WTC11 (cell line): ENCODE results near the gene ALOX12B. TPM values are rescaled to one million over a fixed set of nuclear protein-coding genes. Genes with fewer than 3 reads are reported as not detected.

Experiments used
- ATAC-seq: fragments of 200-7000 bp; cut with Tn5 transposase; 2 replicates; pipeline ENCODE4 v1.10.0; 2021; ENCODE audit warnings: mild to moderate bottlenecking, moderate library complexity
- CTCF ChIA-PET: fragments of 300-600 bp; sonication (Branson Sonifier 250); formaldehyde crosslinking; loops from one replicate; lab custom pipeline; 2021; ENCODE audit warnings: antibody characterized with exemption; lab: Charles Lee
- POLR2A ChIA-PET: fragments of 350-600 bp; sonication (Branson Sonifier 250); formaldehyde crosslinking; loops from one replicate; lab custom pipeline; 2021; ENCODE audit warnings: antibody characterized with exemption; lab: Charles Lee
- DNase-seq: peaks from one replicate; pipeline ENCODE4 v3.0.0; 2021; ENCODE audit warnings: low spot score
- H3K27ac Mint-ChIP-seq: 2 replicates; pipeline ENCODE4 v1.8.0; 2021; ENCODE audit warnings: mixed read lengths
- H3K27me3 Mint-ChIP-seq: 2 replicates; pipeline ENCODE4 v1.8.0; 2021; ENCODE audit warnings: low read depth, mild to moderate bottlenecking, moderate library complexity, mixed read lengths
- H3K36me3 Mint-ChIP-seq: 2 replicates; pipeline ENCODE4 v1.8.0; 2021; ENCODE audit warnings: mixed read lengths
- H3K4me1 Mint-ChIP-seq: 2 replicates; pipeline ENCODE4 v1.8.0; 2022; ENCODE audit warnings: mixed read lengths
- H3K4me3 Mint-ChIP-seq: 2 replicates; pipeline ENCODE4 v1.8.0; 2021; ENCODE audit warnings: mild to moderate bottlenecking, moderate library complexity, mixed read lengths
- H3K9me3 Mint-ChIP-seq: 2 replicates; pipeline ENCODE4 v1.8.0; 2021; ENCODE audit warnings: mixed read lengths
- ATF1 ChIP-seq: sonication (generic); formaldehyde crosslinking; IDR thresholded peaks from 2 replicates; pipeline ENCODE4 v1.8.1; 2023; ENCODE audit warnings: mild to moderate bottlenecking, moderate library complexity, missing genetic modification reagents
- FOXK1 ChIP-seq: sonication (generic); formaldehyde crosslinking; IDR thresholded peaks from 2 replicates; pipeline ENCODE4 v1.8.0; 2022; ENCODE audit warnings: mild to moderate bottlenecking, moderate library complexity, missing genetic modification reagents
- GRHL2 ChIP-seq: fragments of 250-450 bp; sonication (Bioruptor Pico); IDR thresholded peaks from 2 replicates; pipeline ENCODE4 v1.8.0; 2022; ENCODE audit warnings: mild to moderate bottlenecking, moderate library complexity; ENCODE audit not compliant: insufficient replicate concordance, severe bottlenecking
- NFE2L1 ChIP-seq: sonication (generic); formaldehyde crosslinking; IDR thresholded peaks from 2 replicates; pipeline ENCODE4 v1.8.1; 2023; ENCODE audit warnings: missing genetic modification reagents
- SOX15 ChIP-seq: fragments of 250-450 bp; sonication (Bioruptor Pico); IDR thresholded peaks from 2 replicates; pipeline ENCODE4 v1.9.0; 2021; ENCODE audit warnings: mild to moderate bottlenecking
- TEAD4 ChIP-seq: sonication (generic); formaldehyde crosslinking; IDR thresholded peaks from 2 replicates; pipeline ENCODE4 v1.8.0; 2022; ENCODE audit warnings: mild to moderate bottlenecking, missing genetic modification reagents
- ZNF219 ChIP-seq: sonication (generic); formaldehyde crosslinking; IDR thresholded peaks from 2 replicates; pipeline ENCODE4 v1.8.0; 2023; ENCODE audit warnings: missing genetic modification reagents, mild to moderate bottlenecking, borderline replicate concordance
- ZNF263 ChIP-seq: sonication (generic); formaldehyde crosslinking; IDR thresholded peaks from 2 replicates; pipeline ENCODE4 v1.8.1; 2022; ENCODE audit warnings: low read depth, mild to moderate bottlenecking, moderate library complexity, missing genetic modification reagents
- ZNF416 ChIP-seq: fragments of 250-450 bp; sonication (Bioruptor Pico); IDR thresholded peaks from 2 replicates; pipeline ENCODE4 v1.9.0; 2021; ENCODE audit warnings: mild to moderate bottlenecking, inconsistent platforms
- ZNF671 ChIP-seq: fragments of 250-450 bp; sonication (Bioruptor Pico); IDR thresholded peaks from 2 replicates; pipeline ENCODE4 v1.8.0; 2021; ENCODE audit warnings: mild to moderate bottlenecking
- total RNA-seq: library from RNA; stranded (reverse); gene quantifications from 3 replicates; pipeline ENCODE4 v1.2.3, GENCODE V29; 2021
- TF ChIP-seq, protein P1 (sequence below): sonication (generic); formaldehyde crosslinking; IDR thresholded peaks from 2 replicates; pipeline ENCODE4 v1.8.1; 2023; ENCODE audit warnings: mild to moderate bottlenecking, missing genetic modification reagents, moderate library complexity
- TF ChIP-seq, protein P2 (sequence below): sonication (generic); formaldehyde crosslinking; IDR thresholded peaks from 2 replicates; pipeline ENCODE4 v1.8.0; 2022; ENCODE audit warnings: mild to moderate bottlenecking, missing genetic modification reagents
- TF ChIP-seq, protein P3 (sequence below): fragments of 250-450 bp; sonication (Bioruptor Pico); IDR thresholded peaks from 2 replicates; pipeline ENCODE4 v1.9.0; 2021; ENCODE audit warnings: moderate library complexity, mild to moderate bottlenecking, inconsistent platforms, borderline replicate concordance
- TF ChIP-seq, protein P4 (sequence below): sonication (generic); formaldehyde crosslinking; IDR thresholded peaks from 2 replicates; pipeline ENCODE4 v1.8.1; 2022; ENCODE audit warnings: low read depth, missing genetic modification reagents, borderline replicate concordance
- TF ChIP-seq, protein P5 (sequence below): fragments of 250-450 bp; sonication (Bioruptor Pico); IDR thresholded peaks from 2 replicates; pipeline ENCODE4 v1.8.0; 2021; ENCODE audit warnings: mild to moderate bottlenecking
- TF ChIP-seq, protein P6 (sequence below): fragments of 250-450 bp; sonication (Bioruptor Pico); IDR thresholded peaks from 2 replicates; pipeline ENCODE4 v1.9.0; 2021; ENCODE audit warnings: mild to moderate bottlenecking
- TF ChIP-seq, protein P7 (sequence below): fragments of 200-600 bp; IDR thresholded peaks from 2 replicates; pipeline ENCODE4 v1.8.0; 2022; ENCODE audit warnings: antibody characterized with exemption
- TF ChIP-seq, protein P8 (sequence below): fragments of 250-450 bp; sonication (Bioruptor Pico); IDR thresholded peaks from 2 replicates; pipeline ENCODE4 v1.9.0; 2021; ENCODE audit warnings: mild to moderate bottlenecking

Gene ALOX12B
- total RNA-seq, 1 experiment from 2014 or later = 0.72 TPM

DNA sequence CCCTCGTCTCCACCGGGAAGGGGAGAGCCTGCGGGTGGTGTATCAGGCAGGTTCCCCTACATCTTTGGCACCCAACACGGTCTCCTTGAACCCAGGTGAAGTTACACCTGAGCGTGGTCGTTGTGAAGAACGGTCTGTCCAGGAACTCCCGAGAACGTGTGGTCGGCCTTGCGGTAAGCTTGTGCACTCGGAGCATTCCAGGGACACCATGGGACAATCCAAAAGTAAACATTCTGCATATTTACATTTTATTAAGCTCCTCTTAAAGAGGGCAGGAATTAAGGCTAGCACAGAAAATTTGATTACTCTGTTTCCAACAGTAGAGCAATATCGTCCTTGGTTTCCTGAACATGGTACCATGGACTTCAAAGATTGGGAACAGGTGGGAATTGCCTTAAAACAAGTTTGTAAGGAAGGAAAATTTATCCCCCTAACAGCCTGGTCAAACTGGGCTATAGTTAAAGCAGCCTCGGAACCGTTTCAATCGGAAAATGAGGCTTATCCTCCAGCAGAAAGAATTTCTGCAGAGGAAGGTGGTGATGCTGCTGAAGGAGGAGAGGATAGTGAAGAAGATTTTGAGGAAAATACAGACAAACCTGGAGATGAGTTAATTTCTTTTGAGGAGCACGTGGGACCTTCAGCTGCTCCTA is 30.4 kb downstream of the ALOX12B start:
- H3K4me1 Mint-ChIP-seq = peaks cover 32% of the 10 kb centered on the region
- CTCF ChIA-PET = interaction anchor here (0.6 to 11.8 kb wide), 37 partner anchors 10 to 353 kb away, joined by 3 to 380 read pairs (median 4); partner anchors contain the start of genes ALOX15B, ALOXE3, BORCS6 and CNTROB
- TF ChIP-seq GRHL2 (no peak), ZNF416 (CRISPR knock-in tag) (no peak), TEAD4 (CRISPR knock-in tag) (no peak), ZNF263 (no peak), ZNF219 (CRISPR knock-in tag) (no peak), SOX15 (no peak), NFE2L1 (CRISPR knock-in tag) (no peak), ATF1 (CRISPR knock-in tag) (no peak), FOXK1 (CRISPR knock-in tag) (no peak), ZNF671 (CRISPR knock-in tag) (no peak)
- TF ChIP-seq, protein P1, sequence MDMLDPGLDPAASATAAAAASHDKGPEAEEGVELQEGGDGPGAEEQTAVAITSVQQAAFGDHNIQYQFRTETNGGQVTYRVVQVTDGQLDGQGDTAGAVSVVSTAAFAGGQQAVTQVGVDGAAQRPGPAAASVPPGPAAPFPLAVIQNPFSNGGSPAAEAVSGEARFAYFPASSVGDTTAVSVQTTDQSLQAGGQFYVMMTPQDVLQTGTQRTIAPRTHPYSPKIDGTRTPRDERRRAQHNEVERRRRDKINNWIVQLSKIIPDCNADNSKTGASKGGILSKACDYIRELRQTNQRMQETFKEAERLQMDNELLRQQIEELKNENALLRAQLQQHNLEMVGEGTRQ (CRISPR knock-in tag) = no peak
- TF ChIP-seq, protein P2, sequence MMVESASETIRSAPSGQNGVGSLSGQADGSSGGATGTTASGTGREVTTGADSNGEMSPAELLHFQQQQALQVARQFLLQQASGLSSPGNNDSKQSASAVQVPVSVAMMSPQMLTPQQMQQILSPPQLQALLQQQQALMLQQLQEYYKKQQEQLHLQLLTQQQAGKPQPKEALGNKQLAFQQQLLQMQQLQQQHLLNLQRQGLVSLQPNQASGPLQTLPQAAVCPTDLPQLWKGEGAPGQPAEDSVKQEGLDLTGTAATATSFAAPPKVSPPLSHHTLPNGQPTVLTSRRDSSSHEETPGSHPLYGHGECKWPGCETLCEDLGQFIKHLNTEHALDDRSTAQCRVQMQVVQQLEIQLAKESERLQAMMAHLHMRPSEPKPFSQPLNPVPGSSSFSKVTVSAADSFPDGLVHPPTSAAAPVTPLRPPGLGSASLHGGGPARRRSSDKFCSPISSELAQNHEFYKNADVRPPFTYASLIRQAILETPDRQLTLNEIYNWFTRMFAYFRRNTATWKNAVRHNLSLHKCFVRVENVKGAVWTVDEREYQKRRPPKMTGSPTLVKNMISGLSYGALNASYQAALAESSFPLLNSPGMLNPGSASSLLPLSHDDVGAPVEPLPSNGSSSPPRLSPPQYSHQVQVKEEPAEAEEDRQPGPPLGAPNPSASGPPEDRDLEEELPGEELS = no peak
- TF ChIP-seq, protein P3, sequence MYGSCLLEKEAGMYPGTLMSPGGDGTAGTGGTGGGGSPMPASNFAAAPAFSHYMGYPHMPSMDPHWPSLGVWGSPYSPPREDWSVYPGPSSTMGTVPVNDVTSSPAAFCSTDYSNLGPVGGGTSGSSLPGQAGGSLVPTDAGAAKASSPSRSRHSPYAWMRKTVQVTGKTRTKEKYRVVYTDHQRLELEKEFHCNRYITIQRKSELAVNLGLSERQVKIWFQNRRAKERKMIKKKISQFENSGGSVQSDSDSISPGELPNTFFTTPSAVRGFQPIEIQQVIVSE (CRISPR knock-in tag) = no peak
- TF ChIP-seq, protein P4, sequence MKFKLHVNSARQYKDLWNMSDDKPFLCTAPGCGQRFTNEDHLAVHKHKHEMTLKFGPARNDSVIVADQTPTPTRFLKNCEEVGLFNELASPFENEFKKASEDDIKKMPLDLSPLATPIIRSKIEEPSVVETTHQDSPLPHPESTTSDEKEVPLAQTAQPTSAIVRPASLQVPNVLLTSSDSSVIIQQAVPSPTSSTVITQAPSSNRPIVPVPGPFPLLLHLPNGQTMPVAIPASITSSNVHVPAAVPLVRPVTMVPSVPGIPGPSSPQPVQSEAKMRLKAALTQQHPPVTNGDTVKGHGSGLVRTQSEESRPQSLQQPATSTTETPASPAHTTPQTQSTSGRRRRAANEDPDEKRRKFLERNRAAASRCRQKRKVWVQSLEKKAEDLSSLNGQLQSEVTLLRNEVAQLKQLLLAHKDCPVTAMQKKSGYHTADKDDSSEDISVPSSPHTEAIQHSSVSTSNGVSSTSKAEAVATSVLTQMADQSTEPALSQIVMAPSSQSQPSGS = no peak
- TF ChIP-seq, protein P5, sequence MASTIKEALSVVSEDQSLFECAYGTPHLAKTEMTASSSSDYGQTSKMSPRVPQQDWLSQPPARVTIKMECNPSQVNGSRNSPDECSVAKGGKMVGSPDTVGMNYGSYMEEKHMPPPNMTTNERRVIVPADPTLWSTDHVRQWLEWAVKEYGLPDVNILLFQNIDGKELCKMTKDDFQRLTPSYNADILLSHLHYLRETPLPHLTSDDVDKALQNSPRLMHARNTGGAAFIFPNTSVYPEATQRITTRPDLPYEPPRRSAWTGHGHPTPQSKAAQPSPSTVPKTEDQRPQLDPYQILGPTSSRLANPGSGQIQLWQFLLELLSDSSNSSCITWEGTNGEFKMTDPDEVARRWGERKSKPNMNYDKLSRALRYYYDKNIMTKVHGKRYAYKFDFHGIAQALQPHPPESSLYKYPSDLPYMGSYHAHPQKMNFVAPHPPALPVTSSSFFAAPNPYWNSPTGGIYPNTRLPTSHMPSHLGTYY = no peak
- TF ChIP-seq, protein P6, sequence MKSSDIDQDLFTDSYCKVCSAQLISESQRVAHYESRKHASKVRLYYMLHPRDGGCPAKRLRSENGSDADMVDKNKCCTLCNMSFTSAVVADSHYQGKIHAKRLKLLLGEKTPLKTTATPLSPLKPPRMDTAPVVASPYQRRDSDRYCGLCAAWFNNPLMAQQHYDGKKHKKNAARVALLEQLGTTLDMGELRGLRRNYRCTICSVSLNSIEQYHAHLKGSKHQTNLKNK (CRISPR knock-in tag) = no peak
- TF ChIP-seq, protein P7, sequence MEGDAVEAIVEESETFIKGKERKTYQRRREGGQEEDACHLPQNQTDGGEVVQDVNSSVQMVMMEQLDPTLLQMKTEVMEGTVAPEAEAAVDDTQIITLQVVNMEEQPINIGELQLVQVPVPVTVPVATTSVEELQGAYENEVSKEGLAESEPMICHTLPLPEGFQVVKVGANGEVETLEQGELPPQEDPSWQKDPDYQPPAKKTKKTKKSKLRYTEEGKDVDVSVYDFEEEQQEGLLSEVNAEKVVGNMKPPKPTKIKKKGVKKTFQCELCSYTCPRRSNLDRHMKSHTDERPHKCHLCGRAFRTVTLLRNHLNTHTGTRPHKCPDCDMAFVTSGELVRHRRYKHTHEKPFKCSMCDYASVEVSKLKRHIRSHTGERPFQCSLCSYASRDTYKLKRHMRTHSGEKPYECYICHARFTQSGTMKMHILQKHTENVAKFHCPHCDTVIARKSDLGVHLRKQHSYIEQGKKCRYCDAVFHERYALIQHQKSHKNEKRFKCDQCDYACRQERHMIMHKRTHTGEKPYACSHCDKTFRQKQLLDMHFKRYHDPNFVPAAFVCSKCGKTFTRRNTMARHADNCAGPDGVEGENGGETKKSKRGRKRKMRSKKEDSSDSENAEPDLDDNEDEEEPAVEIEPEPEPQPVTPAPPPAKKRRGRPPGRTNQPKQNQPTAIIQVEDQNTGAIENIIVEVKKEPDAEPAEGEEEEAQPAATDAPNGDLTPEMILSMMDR = no peak
- TF ChIP-seq, protein P8, sequence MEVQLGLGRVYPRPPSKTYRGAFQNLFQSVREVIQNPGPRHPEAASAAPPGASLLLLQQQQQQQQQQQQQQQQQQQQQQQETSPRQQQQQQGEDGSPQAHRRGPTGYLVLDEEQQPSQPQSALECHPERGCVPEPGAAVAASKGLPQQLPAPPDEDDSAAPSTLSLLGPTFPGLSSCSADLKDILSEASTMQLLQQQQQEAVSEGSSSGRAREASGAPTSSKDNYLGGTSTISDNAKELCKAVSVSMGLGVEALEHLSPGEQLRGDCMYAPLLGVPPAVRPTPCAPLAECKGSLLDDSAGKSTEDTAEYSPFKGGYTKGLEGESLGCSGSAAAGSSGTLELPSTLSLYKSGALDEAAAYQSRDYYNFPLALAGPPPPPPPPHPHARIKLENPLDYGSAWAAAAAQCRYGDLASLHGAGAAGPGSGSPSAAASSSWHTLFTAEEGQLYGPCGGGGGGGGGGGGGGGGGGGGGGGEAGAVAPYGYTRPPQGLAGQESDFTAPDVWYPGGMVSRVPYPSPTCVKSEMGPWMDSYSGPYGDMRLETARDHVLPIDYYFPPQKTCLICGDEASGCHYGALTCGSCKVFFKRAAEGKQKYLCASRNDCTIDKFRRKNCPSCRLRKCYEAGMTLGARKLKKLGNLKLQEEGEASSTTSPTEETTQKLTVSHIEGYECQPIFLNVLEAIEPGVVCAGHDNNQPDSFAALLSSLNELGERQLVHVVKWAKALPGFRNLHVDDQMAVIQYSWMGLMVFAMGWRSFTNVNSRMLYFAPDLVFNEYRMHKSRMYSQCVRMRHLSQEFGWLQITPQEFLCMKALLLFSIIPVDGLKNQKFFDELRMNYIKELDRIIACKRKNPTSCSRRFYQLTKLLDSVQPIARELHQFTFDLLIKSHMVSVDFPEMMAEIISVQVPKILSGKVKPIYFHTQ (CRISPR knock-in tag) = no peak
- TF ChIP-seq, all 79 proteins: peak for 0
- ATAC-seq (no peak), DNase-seq (no peak)
- H3K9me3 Mint-ChIP-seq = no peaks in the 10 kb centered on the region
- H3K4me3 Mint-ChIP-seq = no peak overlapping the region
- peaks cover 32% of the 10 kb centered on the region for H3K27me3 Mint-ChIP-seq
- no peaks in the 10 kb centered on the region for H3K36me3 Mint-ChIP-seq
- no peak overlapping the region for H3K27ac Mint-ChIP-seq
- POLR2A ChIA-PET = no interaction called here
